Naive thymus-derived CD4-positive, alpha-beta T cell (primary cell): Measurements from ENCODE around the gene TRIM74. TPM values are rescaled to one million over a fixed set of nuclear protein-coding genes. Genes with fewer than 3 reads are reported as not detected.
A peak's percentile ranks its signal among the peaks of the same experiment; 100 is the strongest.
"Not testable (repeated sequence)": the region's sequence is repeated elsewhere in the genome, so short reads cannot be mapped to it uniquely, and the experiment has no call there.

Experiments used
- ATAC-seq: fragments of 150-1000 bp; cut with Tn5 transposase; 2 replicates; pipeline ENCODE4 v1.10.0; 2021; ENCODE audit warnings: mild to moderate bottlenecking, moderate library complexity
- CTCF ChIA-PET: fragments of 350-600 bp; sonication (Branson Sonifier 250); formaldehyde crosslinking; loops from one replicate; lab custom pipeline; 2021; ENCODE audit warnings: antibody characterized with exemption; lab: Charles Lee
- POLR2A ChIA-PET: fragments of 350-600 bp; sonication (Branson Sonifier 250); formaldehyde crosslinking; loops from one replicate; lab custom pipeline; 2021; ENCODE audit warnings: antibody characterized with exemption, inconsistent platforms; lab: Charles Lee
- DNase-seq, 9 donors: peaks; one replicate each; pipeline versions ENCODE4 v3.0.0 to v3.0.0-alpha.2; 2020 to 2022; ENCODE audit warnings: mixed read lengths in 1 of 9
- H3K27ac ChIP-seq: one replicate; pipeline ENCODE4 v1.7.0; 2013; ENCODE audit warnings: mild to moderate bottlenecking, low read depth, low read length, moderate library complexity
- H3K27me3 ChIP-seq, 2 donors: one replicate each; pipeline ENCODE4 v1.7.0; 2013; ENCODE audit warnings: low read length in 2 of 2, mild to moderate bottlenecking in 2 of 2, moderate library complexity in 2 of 2; ENCODE audit not compliant: control insufficient read depth in 2 of 2, insufficient read depth in 2 of 2
- H3K36me3 ChIP-seq, 3 experiments: 1 replicate in 2 of 3; 2 replicates in 1 of 3; pipeline ENCODE4 v1.7.0; 2013; ENCODE audit warnings: low read length in 3 of 3, mild to moderate bottlenecking in 3 of 3, moderate library complexity in 1 of 3; ENCODE audit not compliant: insufficient read depth in 3 of 3, control insufficient read depth in 2 of 3
- H3K4me1 ChIP-seq, 2 donors: one replicate each; pipeline ENCODE4 v1.7.0; 2013; ENCODE audit warnings: low read length in 2 of 2, mild to moderate bottlenecking in 2 of 2, moderate library complexity in 1 of 2; ENCODE audit not compliant: control insufficient read depth in 2 of 2, insufficient read depth in 2 of 2
- H3K4me3 ChIP-seq: 2 replicates; pipeline ENCODE4 v1.7.0; 2013; ENCODE audit warnings: mild to moderate bottlenecking, low read length
- H3K9me3 ChIP-seq, 3 experiments: 1 replicate in 2 of 3; 2 replicates in 1 of 3; pipeline ENCODE4 v1.7.0; 2013; ENCODE audit warnings: low read length in 3 of 3; ENCODE audit not compliant: control insufficient read depth in 2 of 3
- H3K27ac Mint-ChIP-seq, 9 donors: one replicate each; pipeline ENCODE4 v1.8.0; 2020 to 2022; ENCODE audit warnings: mixed read lengths in 9 of 9, mild to moderate bottlenecking in 8 of 9, moderate library complexity in 5 of 9, inconsistent platforms in 2 of 9
- H3K27me3 Mint-ChIP-seq, 5 donors: one replicate each; pipeline ENCODE4 v1.8.0; 2021 to 2022; ENCODE audit warnings: mixed read lengths in 5 of 5, mild to moderate bottlenecking in 1 of 5
- H3K36me3 Mint-ChIP-seq, 5 donors: one replicate each; pipeline ENCODE4 v1.8.0; 2020 to 2022; ENCODE audit warnings: mixed read lengths in 5 of 5, mild to moderate bottlenecking in 3 of 5, inconsistent platforms in 1 of 5
- H3K4me1 Mint-ChIP-seq, 7 donors: one replicate each; pipeline ENCODE4 v1.8.0; 2020 to 2022; ENCODE audit warnings: mixed read lengths in 7 of 7, mild to moderate bottlenecking in 3 of 7, inconsistent platforms in 1 of 7
- H3K4me3 Mint-ChIP-seq, 10 donors: one replicate each; pipeline ENCODE4 v1.8.0; 2020 to 2022; ENCODE audit warnings: mild to moderate bottlenecking in 10 of 10, mixed read lengths in 10 of 10, moderate library complexity in 6 of 10, inconsistent platforms in 2 of 10
- H3K9me3 Mint-ChIP-seq, 11 donors: one replicate each; pipeline ENCODE4 v1.8.0; 2020 to 2022; ENCODE audit warnings: mixed read lengths in 11 of 11, mild to moderate bottlenecking in 4 of 11, inconsistent platforms in 1 of 11, moderate library complexity in 1 of 11
- intact Hi-C, 2 donors: fragments of 100-400 bp; cut with micrococcal nuclease; formaldehyde crosslinking; loops; one replicate each; pipeline ENCODE4 v1.15.1; 2023
- polyA plus RNA-seq, 2 donors: library from polyadenylated mRNA; unstranded; fragments of 300-500 nt; fragmentation: Illumina TruSeq; gene quantifications; one replicate each; pipeline ENCODE4 v1.2.3, GENCODE V29; 2021
- total RNA-seq, 6 experiments: library from RNA in 5 of 6; stranded (reverse) in 5 of 6; gene quantifications; 1 replicate in 5 of 6; 2 replicates in 1 of 6; pipeline ENCODE4 v1.2.3 and lab custom pipeline; 2021 to 2026

TRIM74 gene
- total RNA-seq: 1 to 10 TPM; 1.3 to 9.4 (median 5.1) TPM
- polyA plus RNA-seq: under 1 TPM in 1 of 2 donors, not detected in 1; 0.31 TPM
- total RNA-seq (lab: John Stamatoyannopoulos, UW): 1.6 reads per million, percentile 5 among the genes with 10 or more reads in this experiment

DNA sequence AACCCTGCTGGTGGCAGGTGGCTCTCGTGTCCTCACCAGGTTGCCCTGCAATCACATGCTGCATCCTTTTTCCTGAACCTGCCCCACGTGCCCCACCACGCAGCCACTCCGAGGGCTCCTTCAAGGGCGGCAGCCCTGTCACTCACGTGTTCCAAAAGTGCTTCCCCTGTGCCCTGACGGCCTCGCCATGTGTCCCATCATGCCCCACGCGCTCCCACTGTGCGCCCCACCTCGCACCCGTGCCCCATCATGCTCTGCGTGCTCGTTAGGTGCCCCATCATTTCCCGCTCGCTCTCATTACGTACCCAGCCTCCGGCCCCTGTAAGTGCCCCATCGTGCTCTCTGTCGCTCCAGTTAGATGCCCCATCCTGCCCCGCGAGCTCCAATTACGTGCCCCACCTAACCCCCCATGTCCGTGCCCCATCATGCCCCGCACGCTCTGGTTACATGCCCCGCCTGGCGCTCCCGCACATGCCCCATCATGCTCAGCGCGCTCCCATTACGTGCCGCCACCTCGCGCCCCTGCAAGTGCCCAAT lies at the start of gene TRIM74:
Gene TRIM74 (minus strand): TSS at position 487 of the 537 bp plus-strand sequence. CDS start 3,309 bp downstream, outside the sequence.
- H3K27me3 Mint-ChIP-seq, H3K4me1 ChIP-seq, H3K9me3 ChIP-seq, intact Hi-C loops, H3K27ac Mint-ChIP-seq, H3K4me3 ChIP-seq, ATAC-seq, H3K9me3 Mint-ChIP-seq, H3K27ac ChIP-seq, H3K4me3 Mint-ChIP-seq, H3K27me3 ChIP-seq, POLR2A ChIA-PET, CTCF ChIA-PET, H3K4me1 Mint-ChIP-seq, DNase-seq, H3K36me3 Mint-ChIP-seq, H3K36me3 ChIP-seq: not testable (repeated sequence)

DNA sequence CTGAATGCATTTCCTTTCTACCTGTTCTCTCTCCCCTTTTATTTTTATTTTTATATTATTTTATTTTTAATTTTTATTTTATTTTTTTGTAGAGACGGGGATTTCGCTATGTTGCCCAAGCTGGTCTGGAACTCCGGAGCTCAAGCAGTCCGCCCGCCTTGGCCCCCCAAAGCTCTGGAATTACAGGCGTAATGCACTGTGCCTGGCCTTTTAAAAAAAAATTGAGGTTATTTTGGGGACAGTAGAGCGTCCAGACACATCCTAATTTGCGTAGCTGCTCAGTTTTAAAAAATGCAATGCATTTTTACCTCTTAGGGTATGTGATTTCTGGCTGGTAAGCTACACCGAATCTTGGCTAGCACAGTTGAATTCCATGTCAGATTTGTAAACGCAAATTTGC lies 37.2 kb upstream of the TRIM74 start:
- H3K27me3 ChIP-seq, POLR2A ChIA-PET, H3K36me3 ChIP-seq, DNase-seq, CTCF ChIA-PET, H3K4me3 ChIP-seq, H3K27me3 Mint-ChIP-seq, H3K9me3 ChIP-seq, ATAC-seq, intact Hi-C loops, H3K27ac ChIP-seq, H3K9me3 Mint-ChIP-seq, H3K4me1 ChIP-seq, H3K27ac Mint-ChIP-seq, H3K4me1 Mint-ChIP-seq, H3K36me3 Mint-ChIP-seq: not testable (repeated sequence)
- peak overlapping the region in 1 of 10 donors; percentile 37 for H3K4me3 Mint-ChIP-seq

DNA sequence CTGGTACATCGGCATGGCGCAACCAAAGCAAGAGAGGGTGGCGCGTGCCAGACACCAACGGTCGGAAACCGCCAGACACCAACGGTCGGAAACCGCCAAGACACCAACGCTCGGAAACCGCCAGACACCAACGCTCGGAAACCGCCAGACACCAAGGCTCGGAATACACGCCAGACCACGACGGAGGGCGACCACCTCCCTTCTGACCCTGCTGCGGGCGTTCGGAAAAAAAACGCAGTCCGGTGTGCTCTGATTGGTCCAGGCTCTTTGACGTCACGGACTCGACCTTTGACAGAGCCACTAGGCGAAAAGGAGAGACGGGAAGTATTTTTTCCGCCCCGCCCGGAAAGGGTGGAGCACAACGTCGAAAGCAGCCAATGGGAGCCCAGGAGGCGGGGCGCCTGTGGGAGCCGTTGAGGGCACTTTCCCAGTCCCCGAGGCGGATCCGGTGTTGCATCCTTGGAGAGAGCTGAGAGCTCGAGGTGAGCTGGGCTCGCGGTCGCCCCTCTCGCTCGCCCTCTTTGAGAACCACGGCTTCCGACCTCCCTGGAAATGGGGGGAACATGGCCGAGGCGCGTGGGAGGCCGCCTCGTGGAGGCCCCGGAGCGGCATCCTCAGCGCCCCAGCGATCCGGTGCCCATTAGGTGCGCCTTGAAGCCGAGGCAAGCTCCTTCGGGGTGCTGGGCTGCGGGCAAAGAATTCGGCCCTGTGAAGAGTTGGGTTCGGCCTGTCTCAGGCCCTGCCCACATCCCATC lies 36.6 kb upstream of the TRIM74 start:
- intact Hi-C loops, H3K36me3 ChIP-seq, H3K4me1 ChIP-seq, H3K27me3 ChIP-seq, H3K9me3 Mint-ChIP-seq, H3K9me3 ChIP-seq, CTCF ChIA-PET, POLR2A ChIA-PET, H3K36me3 Mint-ChIP-seq, H3K27me3 Mint-ChIP-seq, H3K4me1 Mint-ChIP-seq: not testable (repeated sequence)
- Histone ChIP-seq H3K27ac (peak overlapping the region; percentile 73), H3K4me3 (peak overlapping the region; percentile 51)
- peak overlapping the region; percentile 91 to 100 (median 99) for H3K4me3 Mint-ChIP-seq
- H3K27ac Mint-ChIP-seq: peak overlapping the region; percentile 96 to 100 (median 99)
- peak; percentile 80 to 94 (median 88) for DNase-seq
- ATAC-seq: peak; percentile 90

DNA sequence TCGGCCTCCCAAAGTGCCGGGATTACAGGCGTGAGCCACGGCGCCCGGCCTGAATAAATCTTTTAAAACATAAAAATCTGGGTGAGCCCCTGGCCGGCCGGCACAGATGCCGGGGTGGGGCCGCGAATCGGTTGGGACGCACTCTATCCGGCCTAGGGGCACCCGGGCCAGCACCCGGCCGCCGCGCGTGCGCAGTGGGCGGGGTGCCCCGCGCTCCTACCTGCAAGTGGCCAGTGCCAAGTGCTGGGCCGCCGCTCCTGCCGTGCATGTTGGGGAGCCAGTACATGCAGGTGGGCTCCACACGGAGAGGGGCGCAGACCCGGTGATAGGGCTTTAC lies 36.1 kb upstream of the TRIM74 start:
- intact Hi-C loops, CTCF ChIA-PET, POLR2A ChIA-PET, H3K4me1 Mint-ChIP-seq, H3K27me3 Mint-ChIP-seq, H3K36me3 ChIP-seq, H3K9me3 Mint-ChIP-seq, H3K4me1 ChIP-seq, H3K27me3 ChIP-seq, H3K36me3 Mint-ChIP-seq, H3K9me3 ChIP-seq: not testable (repeated sequence)
- H3K4me3 ChIP-seq: peak overlapping the region; percentile 51
- DNase-seq (peak in 3 of 9 donors; percentile 60 to 83 (median 77)), ATAC-seq (peak; percentile 83)
- Mint-ChIP-seq H3K4me3 (peak overlapping the region; percentile 91 to 100 (median 99)), H3K27ac (peak overlapping the region; percentile 96 to 100 (median 99))
- peak overlapping the region; percentile 73 for H3K27ac ChIP-seq

DNA sequence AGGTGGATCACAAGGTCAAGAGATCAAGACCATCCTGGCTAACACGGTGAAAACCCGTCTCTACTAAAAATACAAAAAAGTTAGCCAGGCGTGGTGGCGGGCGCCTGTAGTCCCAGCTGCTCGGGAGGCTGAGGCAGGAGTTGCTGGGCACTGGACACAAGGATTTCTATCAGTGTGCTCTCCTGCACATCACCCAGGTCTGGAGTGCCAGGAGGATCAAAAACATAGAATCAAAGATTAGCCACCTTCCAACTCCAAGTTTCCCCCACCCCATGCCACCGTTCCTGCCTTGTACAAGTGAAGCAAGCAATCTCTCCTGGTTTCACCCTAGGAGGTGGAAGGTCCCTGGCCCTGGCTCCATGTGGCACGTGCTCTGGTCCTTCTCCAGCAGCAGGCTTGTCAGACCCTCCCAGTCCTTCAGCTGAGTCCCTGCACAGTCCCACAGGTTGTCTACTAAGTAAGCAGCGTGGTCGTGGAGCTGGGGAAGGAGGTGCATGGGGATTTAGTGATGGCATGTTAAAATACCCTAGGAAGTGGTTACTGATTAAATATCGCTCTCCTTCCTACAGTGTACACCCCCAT lies 28.7 kb upstream of the TRIM74 start:
- H3K9me3 Mint-ChIP-seq, CTCF ChIA-PET, H3K4me1 Mint-ChIP-seq, H3K27ac ChIP-seq, POLR2A ChIA-PET, H3K4me3 ChIP-seq, H3K27me3 Mint-ChIP-seq, H3K36me3 Mint-ChIP-seq, ATAC-seq, H3K9me3 ChIP-seq, H3K36me3 ChIP-seq, H3K4me1 ChIP-seq, H3K27me3 ChIP-seq, H3K4me3 Mint-ChIP-seq, intact Hi-C loops, DNase-seq, H3K27ac Mint-ChIP-seq: not testable (repeated sequence)

DNA sequence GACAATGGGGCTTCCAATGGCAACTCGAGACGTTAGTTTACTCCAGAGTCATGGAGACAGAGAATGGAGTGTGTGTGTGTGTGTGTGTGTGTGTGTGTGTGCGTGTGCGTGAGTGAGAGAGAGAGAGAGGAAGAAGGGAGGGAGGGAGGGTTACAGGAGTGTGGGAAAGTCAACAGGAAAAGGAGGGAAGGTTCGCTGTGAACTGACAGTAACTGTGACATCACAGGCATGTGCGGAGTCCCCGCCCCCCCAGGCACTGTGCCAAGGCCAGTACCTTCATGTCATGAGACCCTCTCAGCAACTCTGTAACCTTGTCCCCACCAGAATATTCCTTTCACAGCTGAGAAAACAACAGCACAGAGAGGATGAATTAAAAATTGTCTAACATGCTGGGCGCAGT lies 28.2 kb upstream of the TRIM74 start:
- ATAC-seq, H3K9me3 Mint-ChIP-seq, POLR2A ChIA-PET, H3K36me3 ChIP-seq, intact Hi-C loops, H3K27ac ChIP-seq, H3K4me3 ChIP-seq, H3K36me3 Mint-ChIP-seq, H3K4me3 Mint-ChIP-seq, CTCF ChIA-PET, H3K27me3 Mint-ChIP-seq, H3K27me3 ChIP-seq, H3K9me3 ChIP-seq, H3K4me1 Mint-ChIP-seq, H3K4me1 ChIP-seq, DNase-seq: not testable (repeated sequence)
- H3K27ac Mint-ChIP-seq: peak overlapping the region in 1 of 9 donors; percentile 59

DNA sequence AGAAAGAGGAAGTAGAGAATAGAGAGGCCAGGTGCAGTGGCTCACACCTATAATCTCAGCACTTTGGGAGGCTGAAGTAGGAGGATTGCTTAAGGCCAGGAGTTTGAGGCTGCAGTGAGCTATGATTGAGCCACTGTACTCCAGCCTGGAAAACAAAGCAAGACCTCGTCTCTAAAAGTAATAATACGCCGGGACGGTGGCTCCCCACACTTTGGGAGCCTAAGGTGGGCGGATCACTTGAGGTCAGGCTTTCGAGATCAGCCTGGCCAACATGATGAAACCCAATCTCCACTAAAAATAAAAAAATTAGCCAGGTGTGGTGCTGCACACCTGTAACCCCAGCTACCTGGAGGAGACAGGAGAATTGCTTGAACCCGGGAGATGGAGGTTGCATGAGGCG lies 26.2 kb upstream of the TRIM74 start:
- H3K4me1 ChIP-seq, H3K4me3 ChIP-seq, POLR2A ChIA-PET, H3K4me1 Mint-ChIP-seq, H3K9me3 Mint-ChIP-seq, DNase-seq, CTCF ChIA-PET, H3K27ac ChIP-seq, H3K36me3 ChIP-seq, H3K27me3 ChIP-seq, H3K27me3 Mint-ChIP-seq, H3K27ac Mint-ChIP-seq, H3K36me3 Mint-ChIP-seq, H3K4me3 Mint-ChIP-seq, ATAC-seq, H3K9me3 ChIP-seq, intact Hi-C loops: not testable (repeated sequence)
